Osteoblast (primary cell): ENCODE data around the gene CEND1. TPM values are rescaled to one million over a fixed set of nuclear protein-coding genes. Genes with fewer than 3 reads are reported as not detected.

ENCODE experiments used
- DNase-seq: peaks from one replicate; pipeline ENCODE4 v3.0.0; 2011; ENCODE audit warnings: low spot score, mixed read lengths; ENCODE audit not compliant: insufficient read length; ENCODE audit errors: missing footprints
- H2AFZ ChIP-seq: 2 replicates; pipeline ENCODE4 v1.6.0; 2011; ENCODE audit warnings: mild to moderate bottlenecking, low read length
- H3K27ac ChIP-seq: 2 replicates; pipeline ENCODE4 v1.5.1; 2011; ENCODE audit warnings: mild to moderate bottlenecking, low read depth, low read length, moderate library complexity
- H3K27me3 ChIP-seq: 2 replicates; pipeline ENCODE4 v1.6.0; 2012; ENCODE audit warnings: mild to moderate bottlenecking, control low read depth, inconsistent platforms, low read length, moderate library complexity; ENCODE audit not compliant: insufficient read depth
- H3K36me3 ChIP-seq: 2 replicates; pipeline ENCODE4 v1.5.1; 2011; ENCODE audit warnings: mild to moderate bottlenecking, low read length, control low read depth, moderate library complexity; ENCODE audit not compliant: insufficient read depth
- H3K4me1 ChIP-seq: 2 replicates; pipeline ENCODE4 v1.5.1; 2011; ENCODE audit warnings: mild to moderate bottlenecking, low read length, control low read depth, moderate library complexity; ENCODE audit not compliant: insufficient read depth
- H3K4me2 ChIP-seq: 2 replicates; pipeline ENCODE4 v1.6.0; 2011; ENCODE audit warnings: mild to moderate bottlenecking, low read length; ENCODE audit not compliant: insufficient read depth
- H3K4me3 ChIP-seq: fragments of 200-600 bp; sonication (generic); 3 replicates; pipeline ENCODE4 v1.5.1; 2012; ENCODE audit warnings: mild to moderate bottlenecking, low read length, inconsistent platforms; ENCODE audit not compliant: insufficient read depth
- H3K79me2 ChIP-seq: 2 replicates; pipeline ENCODE4 v1.6.0; 2012; ENCODE audit warnings: mild to moderate bottlenecking, low read length, control low read depth, inconsistent platforms; ENCODE audit not compliant: insufficient read depth
- H3K9me3 ChIP-seq: 2 replicates; pipeline ENCODE4 v1.5.1; 2011; ENCODE audit warnings: low read depth, low read length, control low read depth
- H4K20me1 ChIP-seq: 2 replicates; pipeline ENCODE4 v1.6.0; 2012; ENCODE audit warnings: mild to moderate bottlenecking, low read length, control low read depth; ENCODE audit not compliant: insufficient read depth
- total RNA-seq: library from RNA; depleted of rRNA; stranded (reverse); fragments of >200 nt; gene quantifications from 2 replicates; pipeline ENCODE4 v1.2.3, GENCODE V29; 2012
- TF ChIP-seq, protein P1 (sequence below): IDR thresholded peaks from 2 replicates; pipeline ENCODE4 v1.5.1; 2011; ENCODE audit warnings: mild to moderate bottlenecking, low read depth, low read length, moderate library complexity; ENCODE audit errors: extremely low read depth

Gene CEND1
- total RNA-seq, 1 donor = not detected

DNA sequence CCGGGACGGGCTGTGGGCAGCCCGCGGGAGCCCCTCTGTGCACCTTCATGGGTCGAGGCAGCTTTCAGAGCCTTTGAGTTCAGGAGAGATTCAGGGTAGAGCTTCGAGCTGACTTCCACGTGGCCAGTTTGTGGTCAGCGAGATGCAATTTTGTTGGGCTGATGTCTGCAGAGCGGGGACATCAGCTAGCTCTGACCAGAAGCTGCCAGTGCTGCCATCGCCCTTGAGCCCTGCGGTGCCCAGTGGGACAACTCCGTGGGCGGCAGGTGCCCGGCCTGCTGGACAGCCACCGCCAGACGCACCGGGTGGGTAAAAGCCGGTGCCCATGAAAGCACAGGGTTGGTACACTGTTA lies 41.9 kb downstream of the CEND1 start:
- DNase-seq = peak; percentile 85
- Histone ChIP-seq H3K27ac (peak overlapping the region; percentile 93), H4K20me1 (peaks cover 25% of the 10 kb centered on the region), H3K27me3 (no peaks in the 10 kb centered on the region), H3K4me2 (peak overlapping the region; percentile 97), H3K36me3 (peaks cover 9% of the 10 kb centered on the region), H3K79me2 (peaks cover 56% of the 10 kb centered on the region), H3K4me1 (peaks cover 25% of the 10 kb centered on the region), H3K9me3 (no peaks in the 10 kb centered on the region), H3K4me3 (peak overlapping the region; percentile 90), H2AFZ (peak overlapping the region; percentile 13)
- TF ChIP-seq, protein P1, sequence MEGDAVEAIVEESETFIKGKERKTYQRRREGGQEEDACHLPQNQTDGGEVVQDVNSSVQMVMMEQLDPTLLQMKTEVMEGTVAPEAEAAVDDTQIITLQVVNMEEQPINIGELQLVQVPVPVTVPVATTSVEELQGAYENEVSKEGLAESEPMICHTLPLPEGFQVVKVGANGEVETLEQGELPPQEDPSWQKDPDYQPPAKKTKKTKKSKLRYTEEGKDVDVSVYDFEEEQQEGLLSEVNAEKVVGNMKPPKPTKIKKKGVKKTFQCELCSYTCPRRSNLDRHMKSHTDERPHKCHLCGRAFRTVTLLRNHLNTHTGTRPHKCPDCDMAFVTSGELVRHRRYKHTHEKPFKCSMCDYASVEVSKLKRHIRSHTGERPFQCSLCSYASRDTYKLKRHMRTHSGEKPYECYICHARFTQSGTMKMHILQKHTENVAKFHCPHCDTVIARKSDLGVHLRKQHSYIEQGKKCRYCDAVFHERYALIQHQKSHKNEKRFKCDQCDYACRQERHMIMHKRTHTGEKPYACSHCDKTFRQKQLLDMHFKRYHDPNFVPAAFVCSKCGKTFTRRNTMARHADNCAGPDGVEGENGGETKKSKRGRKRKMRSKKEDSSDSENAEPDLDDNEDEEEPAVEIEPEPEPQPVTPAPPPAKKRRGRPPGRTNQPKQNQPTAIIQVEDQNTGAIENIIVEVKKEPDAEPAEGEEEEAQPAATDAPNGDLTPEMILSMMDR = no peak

DNA sequence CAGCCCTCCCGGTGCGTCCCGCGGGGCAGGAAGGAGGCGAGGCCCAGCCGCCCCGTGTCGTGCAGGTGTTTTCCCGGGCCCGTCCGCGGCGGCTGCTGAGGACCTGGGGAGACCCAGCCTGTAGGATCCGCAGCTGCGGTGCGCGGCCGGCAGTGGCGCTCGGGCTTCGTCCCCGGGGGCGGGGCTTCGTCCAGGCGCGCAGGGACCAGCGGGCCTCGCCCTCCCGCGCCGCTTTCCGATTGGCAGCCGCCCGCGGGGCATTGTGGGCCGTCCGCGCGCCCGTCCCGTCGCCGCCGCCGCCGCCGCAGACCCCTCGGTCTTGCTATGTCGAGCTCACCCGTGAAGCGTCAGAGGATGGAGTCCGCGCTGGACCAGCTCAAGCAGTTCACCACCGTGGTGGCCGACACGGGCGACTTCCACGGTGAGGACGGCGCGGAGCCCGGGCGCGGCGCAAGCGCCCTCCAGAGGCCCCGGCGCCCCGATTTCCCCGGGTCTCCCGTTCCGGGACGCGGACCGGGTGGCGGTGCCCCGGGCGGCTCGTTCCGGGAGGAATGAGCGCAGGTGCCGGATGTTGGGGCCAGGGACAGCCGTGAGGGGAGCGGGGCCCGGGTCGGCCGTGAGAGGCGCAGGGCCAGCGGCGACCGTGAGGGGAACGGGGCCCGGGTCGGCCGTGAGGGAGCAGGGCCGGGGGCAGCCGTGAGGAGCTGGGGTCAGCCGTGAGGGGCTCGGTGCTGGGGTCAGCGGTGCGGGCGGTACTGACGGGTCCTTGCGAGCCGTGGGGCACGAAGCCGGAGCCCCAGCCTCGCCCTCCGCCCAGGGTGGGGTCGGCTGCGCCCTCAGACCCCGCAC lies 42.5 kb downstream of the CEND1 start, which contains the start of gene TALDO1:
Gene TALDO1 (plus strand): TSS at position 307 of the 849 bp plus-strand sequence. CDS start 18 bp downstream, at position 325.
- DNase-seq = peak; percentile 99
- Histone ChIP-seq H3K4me1 (peaks cover 25% of the 10 kb centered on the region), H3K4me3 (peak within 1 kb of the TSS; percentile 90), H3K27me3 (no peaks in the 10 kb centered on the region), H3K9me3 (no peaks in the 10 kb centered on the region), H2AFZ (peak within 1 kb of the TSS; percentile 88), H3K79me2 (peaks cover 50% of the 10 kb centered on the region), H3K36me3 (peaks cover 3% of the 10 kb centered on the region), H4K20me1 (peaks cover 20% of the 10 kb centered on the region), H3K27ac (peak within 1 kb of the TSS; percentile 93), H3K4me2 (peak within 1 kb of the TSS; percentile 97)
- TF ChIP-seq, protein P1 = no peak

DNA sequence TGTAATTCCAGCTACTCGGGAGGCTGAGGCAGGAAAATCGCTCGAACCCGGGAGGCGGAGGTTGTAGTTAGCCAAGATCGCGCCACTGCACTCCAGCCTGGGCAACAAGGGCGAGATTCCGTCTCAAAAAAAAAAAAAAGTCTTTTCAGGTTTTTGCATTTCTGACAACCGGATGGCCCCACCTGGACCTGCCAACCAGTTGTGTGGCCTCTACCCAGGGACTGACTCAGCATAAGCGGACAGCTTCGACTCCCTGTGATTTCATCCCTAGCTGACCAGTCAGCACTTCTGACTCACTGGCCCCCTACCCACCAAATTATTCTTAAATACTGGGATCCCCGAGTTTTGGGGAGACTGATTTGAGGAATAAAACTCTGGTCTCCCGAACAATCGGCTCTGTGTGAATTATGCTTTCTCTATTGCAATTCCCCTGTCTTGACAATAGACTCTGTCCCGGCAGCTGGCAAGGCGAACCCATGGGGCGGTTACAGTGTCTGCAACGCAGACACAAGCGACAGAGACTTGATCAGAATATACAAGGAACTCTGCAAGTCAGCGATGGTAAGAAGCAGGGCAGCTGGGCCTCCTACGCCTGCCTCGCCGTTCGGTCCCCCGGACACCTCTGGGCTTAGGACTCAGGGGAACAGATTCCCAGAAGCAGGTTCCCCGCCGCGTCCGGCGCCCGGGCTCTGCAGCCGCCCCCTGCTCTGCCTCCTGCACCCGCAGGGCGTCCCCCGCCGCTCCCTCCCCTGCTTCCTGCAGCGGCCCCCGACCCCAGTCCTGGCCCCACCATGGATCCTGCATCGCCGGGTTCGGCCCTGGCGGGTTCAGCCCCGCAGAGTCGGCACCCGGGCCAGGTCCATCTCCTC lies 43.4 kb downstream of the CEND1 start:
- peak overlapping the region; percentile 88 for H2AFZ ChIP-seq
- TF ChIP-seq, protein P1 = no peak
- no peaks in the 10 kb centered on the region for H3K27me3 ChIP-seq
- peaks cover 16% of the 10 kb centered on the region for H4K20me1 ChIP-seq
- H3K79me2 ChIP-seq = peaks cover 43% of the 10 kb centered on the region
- peak overlapping the region; percentile 97 for H3K4me2 ChIP-seq
- H3K9me3 ChIP-seq = no peaks in the 10 kb centered on the region
- H3K4me1 ChIP-seq = peaks cover 25% of the 10 kb centered on the region
- DNase-seq = peak; percentile 60
- no peak overlapping the region for H3K27ac ChIP-seq
- H3K36me3 ChIP-seq = no peaks in the 10 kb centered on the region
- peak overlapping the region; percentile 90 for H3K4me3 ChIP-seq
